A549 (cell line): ENCODE data around the gene PIP5KL1.

Experiments used
- CEBPB ChIP-seq, 2 experiments: fragments of >200 bp in 1 of 2; sonication (Bioruptor Twin) in 1 of 2; formaldehyde crosslinking in 1 of 2; IDR thresholded peaks; 2 replicates each; pipeline ENCODE4 v1.6.1; 2012 to 2016
- HMGXB4 ChIP-seq: fragments of 250-450 bp; sonication (Bioruptor Pico); IDR thresholded peaks from 2 replicates; pipeline ENCODE4 v1.5.0; 2021; ENCODE audit warnings: mild to moderate bottlenecking, moderate library complexity, borderline replicate concordance
- MYC ChIP-seq: IDR thresholded peaks from 2 replicates; pipeline ENCODE4 v1.6.1; 2012; ENCODE audit warnings: mild to moderate bottlenecking, inconsistent platforms, low read length, improper control_type of control experiment, borderline replicate concordance
- NR3C1 ChIP-seq: fragments of >200 bp; sonication (Bioruptor Twin); formaldehyde crosslinking; IDR thresholded peaks from 3 replicates; pipeline ENCODE4 v1.6.1; 2017
- RFX5 ChIP-seq: fragments of 450-650 bp; IDR thresholded peaks from 2 replicates; pipeline ENCODE4 v1.7.1; 2014; ENCODE audit warnings: antibody characterized with exemption, mild to moderate bottlenecking, moderate library complexity
- SMC3 ChIP-seq: fragments of >200 bp; sonication (Bioruptor Twin); formaldehyde crosslinking; IDR thresholded peaks from 3 replicates; pipeline ENCODE4 v1.6.1; 2018; ENCODE audit warnings: inconsistent platforms
- TF ChIP-seq, protein P1 (sequence below): fragments of >200 bp; sonication (Bioruptor Twin); formaldehyde crosslinking; IDR thresholded peaks from 3 replicates; pipeline ENCODE4 v1.5.1; 2016
- TF ChIP-seq, protein P2 (sequence below): IDR thresholded peaks from 2 replicates; pipeline ENCODE4 v1.6.1; 2012

DNA sequence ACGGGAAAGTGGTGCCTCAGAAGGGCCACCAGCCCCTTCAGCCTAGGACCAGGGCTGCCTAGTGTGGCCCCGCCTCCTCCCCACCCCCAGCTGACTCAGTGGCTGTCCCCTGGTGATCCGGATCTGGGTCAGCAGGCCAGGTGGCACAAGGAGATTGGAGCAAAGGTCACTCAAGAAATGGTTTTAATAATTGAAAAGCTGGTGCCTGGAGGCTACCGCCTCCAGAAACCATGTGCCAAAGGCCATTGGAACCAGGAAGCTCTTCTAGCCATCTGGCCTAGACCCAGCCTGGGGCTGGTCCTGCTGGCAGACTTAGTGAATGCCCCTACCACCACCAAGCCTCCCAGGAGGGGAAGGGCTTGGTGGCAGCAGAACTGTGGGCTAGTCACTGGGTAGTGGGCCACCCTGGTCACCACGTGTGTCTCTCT, 15.2 kb downstream of the PIP5KL1 start:
- TF ChIP-seq SMC3 (no peak), CEBPB (IDR thresholded peaks at IDR 0.05) (no peak), NR3C1 (no peak), MYC (no peak), HMGXB4 (no peak), RFX5 (no peak)
- TF ChIP-seq, protein P1, sequence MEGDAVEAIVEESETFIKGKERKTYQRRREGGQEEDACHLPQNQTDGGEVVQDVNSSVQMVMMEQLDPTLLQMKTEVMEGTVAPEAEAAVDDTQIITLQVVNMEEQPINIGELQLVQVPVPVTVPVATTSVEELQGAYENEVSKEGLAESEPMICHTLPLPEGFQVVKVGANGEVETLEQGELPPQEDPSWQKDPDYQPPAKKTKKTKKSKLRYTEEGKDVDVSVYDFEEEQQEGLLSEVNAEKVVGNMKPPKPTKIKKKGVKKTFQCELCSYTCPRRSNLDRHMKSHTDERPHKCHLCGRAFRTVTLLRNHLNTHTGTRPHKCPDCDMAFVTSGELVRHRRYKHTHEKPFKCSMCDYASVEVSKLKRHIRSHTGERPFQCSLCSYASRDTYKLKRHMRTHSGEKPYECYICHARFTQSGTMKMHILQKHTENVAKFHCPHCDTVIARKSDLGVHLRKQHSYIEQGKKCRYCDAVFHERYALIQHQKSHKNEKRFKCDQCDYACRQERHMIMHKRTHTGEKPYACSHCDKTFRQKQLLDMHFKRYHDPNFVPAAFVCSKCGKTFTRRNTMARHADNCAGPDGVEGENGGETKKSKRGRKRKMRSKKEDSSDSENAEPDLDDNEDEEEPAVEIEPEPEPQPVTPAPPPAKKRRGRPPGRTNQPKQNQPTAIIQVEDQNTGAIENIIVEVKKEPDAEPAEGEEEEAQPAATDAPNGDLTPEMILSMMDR, result no peak
- TF ChIP-seq, protein P2, sequence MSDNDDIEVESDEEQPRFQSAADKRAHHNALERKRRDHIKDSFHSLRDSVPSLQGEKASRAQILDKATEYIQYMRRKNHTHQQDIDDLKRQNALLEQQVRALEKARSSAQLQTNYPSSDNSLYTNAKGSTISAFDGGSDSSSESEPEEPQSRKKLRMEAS, result no peak
